ENCODE measurements around the gene BCCIP.

Gene BCCIP

GRCh38 chr10:125797994-125798662, 25.2 kb upstream of the BCCIP start:
- FAIRE-seq (no peak), DNase-seq (ENCODE audit: low spot score) (no peak)

- DNase-seq (ENCODE audit: low spot score) = no peak
- FAIRE-seq = no peak
Measured at GRCh38 chr10:125799451-125800182, 23.7 kb upstream of the BCCIP start.

GRCh38 chr10:125801574-125801973, 21.8 kb upstream of the BCCIP start:
- no peak for FAIRE-seq

GRCh38 chr10:125802131-125802530, 21.2 kb upstream of the BCCIP start:
- DNase-seq (ENCODE audit: low spot score) (no peak), FAIRE-seq (no peak)

More at GRCh38 chr10:125801574-125801973, 21.8 kb upstream of the BCCIP start:
- DNase-seq (ENCODE audit: low spot score) = no peak

DNA sequence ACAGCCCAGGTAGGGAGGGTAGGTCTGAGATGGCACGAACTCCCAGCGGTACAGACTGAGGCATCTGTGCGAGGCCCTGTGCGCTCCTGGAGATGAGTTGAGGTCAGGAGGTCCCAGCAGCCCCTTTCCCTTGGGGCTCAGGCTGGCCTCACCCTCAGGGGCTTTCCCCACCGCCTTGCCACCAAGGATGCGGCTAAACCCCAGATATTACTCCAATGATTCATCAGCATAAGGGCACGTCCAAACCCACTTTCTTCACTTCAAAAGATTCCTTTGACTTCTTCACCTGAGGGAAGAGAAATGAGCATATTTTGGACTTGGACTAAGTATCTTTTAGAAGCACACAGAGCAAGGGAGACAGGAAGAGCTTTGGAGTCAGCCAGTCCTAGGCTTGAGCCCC, 20.6 kb upstream of the BCCIP start:
- no peak for DNase-seq (ENCODE audit: low spot score)
- FAIRE-seq = no peak

GRCh38 chr10:125808047-125808446, 15.3 kb upstream of the BCCIP start:
- no peak for DNase-seq (ENCODE audit: low spot score)
- no peak for FAIRE-seq

- DNase-seq (ENCODE audit: low spot score) (no peak), FAIRE-seq (no peak)
Measured at GRCh38 chr10:125811251-125811650, 12.1 kb upstream of the BCCIP start.

GRCh38 chr10:125812128-125812750, 11.1 kb upstream of the BCCIP start:
- no peak for FAIRE-seq
- DNase-seq (ENCODE audit: low spot score) = no peak

DNA sequence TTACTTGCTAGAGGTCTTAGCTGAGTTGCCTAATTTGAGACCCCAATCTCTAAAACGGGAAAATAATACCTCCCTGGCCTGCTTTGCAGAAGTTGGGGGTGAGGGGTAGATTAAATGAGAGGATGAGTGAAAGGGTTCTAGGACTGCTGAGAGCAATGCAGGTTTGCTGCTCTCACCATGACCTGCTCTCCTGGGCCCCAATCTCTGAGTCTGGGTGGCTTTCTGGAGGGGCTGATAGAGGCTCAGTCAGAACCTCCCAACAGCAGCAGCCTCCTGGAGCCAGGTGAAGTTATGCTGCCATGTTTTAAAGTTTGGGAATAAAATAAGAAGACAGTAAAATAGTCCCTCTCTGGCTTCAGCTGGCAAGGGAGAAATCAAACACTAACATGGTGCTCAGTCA, 7.6 kb upstream of the BCCIP start:
- no peak for FAIRE-seq
- DNase-seq (ENCODE audit: low spot score) = no peak

GRCh38 chr10:125816548-125816947, 6.8 kb upstream of the BCCIP start:
- FAIRE-seq = no peak
- DNase-seq (ENCODE audit: low spot score) = no peak

- DNase-seq (ENCODE audit: low spot score) (no peak), FAIRE-seq (no peak)
Measured at GRCh38 chr10:125817337-125817946, 5.9 kb upstream of the BCCIP start.

- FAIRE-seq (no peak), DNase-seq (ENCODE audit: low spot score) (no peak)
Measured at GRCh38 chr10:125820701-125821100, 2.6 kb upstream of the BCCIP start.

- DNase-seq (ENCODE audit: low spot score) = no peak
- no peak for FAIRE-seq
Measured at GRCh38 chr10:125823663-125824251, 411 bp downstream of the BCCIP start.

DNA sequence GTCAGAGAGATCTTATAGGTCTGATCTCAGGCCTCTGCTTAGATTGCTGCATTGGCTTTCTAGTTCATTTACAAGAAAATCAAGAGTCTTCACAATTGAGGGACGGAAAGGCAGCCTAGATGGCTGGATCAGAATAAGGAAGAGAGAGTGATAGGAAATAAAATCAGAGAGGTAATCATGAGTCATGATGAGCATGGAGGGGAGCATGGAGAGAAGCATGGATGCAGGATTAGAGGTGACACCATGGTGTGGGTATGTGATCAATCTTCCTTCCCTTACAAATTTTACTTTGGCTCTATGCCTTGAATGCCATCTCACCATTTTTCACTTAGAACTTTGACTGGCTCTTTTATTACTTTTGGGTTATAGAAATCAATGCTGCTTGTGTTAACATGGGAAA, 1.4 kb downstream of the BCCIP start:
- DNase-seq (ENCODE audit: low spot score) (peak; percentile 42), FAIRE-seq (no peak)

GRCh38 chr10:125827133-125827532, 3.8 kb downstream of the BCCIP start:
- DNase-seq (ENCODE audit: low spot score) (no peak), FAIRE-seq (no peak)

DNA sequence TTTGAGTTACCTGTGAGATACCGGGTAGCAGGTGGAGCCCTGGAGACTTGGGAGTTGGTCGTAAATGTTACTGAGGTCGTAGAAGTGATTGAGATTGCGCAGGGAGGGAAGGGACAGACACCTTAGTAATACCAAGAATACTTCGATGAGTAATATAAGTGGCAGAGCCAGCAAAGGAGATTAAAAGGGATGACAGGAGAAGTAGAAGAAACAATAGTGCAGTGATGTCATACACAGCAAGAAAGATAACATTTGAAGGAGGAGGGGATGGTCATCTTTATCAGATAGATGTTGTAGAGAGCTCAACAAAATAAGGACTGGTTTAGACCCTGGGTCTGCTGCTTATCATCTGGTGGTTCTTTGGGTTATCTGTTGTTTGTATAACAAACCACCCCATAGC, 5.0 kb downstream of the BCCIP start:
- FAIRE-seq (no peak), DNase-seq (ENCODE audit: low spot score) (no peak)

GRCh38 chr10:125836746-125837145, 13.4 kb downstream of the BCCIP start:
- FAIRE-seq (no peak), DNase-seq (ENCODE audit: low spot score) (no peak)

GRCh38 chr10:125838802-125839575, 15.6 kb downstream of the BCCIP start:
- FAIRE-seq = no peak
- DNase-seq (ENCODE audit: low spot score) = no peak

DNA sequence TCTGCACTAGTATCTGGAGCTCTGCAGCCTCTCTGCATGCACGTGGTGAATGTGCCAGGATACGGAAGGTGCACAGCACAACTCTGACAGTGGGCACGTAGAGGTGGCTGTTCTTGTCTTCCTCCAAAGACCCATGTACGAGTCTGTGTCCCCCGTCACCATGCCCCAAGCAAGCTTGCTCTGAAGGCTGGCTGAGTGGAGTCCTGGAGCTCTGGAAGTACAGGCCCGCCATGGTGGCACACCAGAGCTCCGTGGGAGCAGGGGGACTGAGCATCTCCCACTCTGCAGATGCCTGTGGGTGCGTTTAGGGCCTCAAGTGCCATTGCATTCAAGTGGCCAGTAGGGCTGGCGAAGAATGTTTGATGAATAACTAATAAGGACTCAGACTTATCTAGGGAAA, 17.1 kb downstream of the BCCIP start:
- DNase-seq (ENCODE audit: low spot score) = no peak
- no peak for FAIRE-seq

- FAIRE-seq (no peak), DNase-seq (ENCODE audit: low spot score) (no peak)
Measured at GRCh38 chr10:125840955-125841354, 17.6 kb downstream of the BCCIP start.
